ENCODE data around the gene CCDC142. TPM values are rescaled to one million over a fixed set of nuclear protein-coding genes. Genes with fewer than 3 reads are reported as not detected.
"Not testable (repeated sequence)": the region's sequence is repeated elsewhere in the genome, so short reads cannot be mapped to it uniquely, and the experiment has no call there.

CCDC142 gene
- total RNA-seq, 2 donors from 2014 or later: 20.5 to 39.2 TPM

DNA sequence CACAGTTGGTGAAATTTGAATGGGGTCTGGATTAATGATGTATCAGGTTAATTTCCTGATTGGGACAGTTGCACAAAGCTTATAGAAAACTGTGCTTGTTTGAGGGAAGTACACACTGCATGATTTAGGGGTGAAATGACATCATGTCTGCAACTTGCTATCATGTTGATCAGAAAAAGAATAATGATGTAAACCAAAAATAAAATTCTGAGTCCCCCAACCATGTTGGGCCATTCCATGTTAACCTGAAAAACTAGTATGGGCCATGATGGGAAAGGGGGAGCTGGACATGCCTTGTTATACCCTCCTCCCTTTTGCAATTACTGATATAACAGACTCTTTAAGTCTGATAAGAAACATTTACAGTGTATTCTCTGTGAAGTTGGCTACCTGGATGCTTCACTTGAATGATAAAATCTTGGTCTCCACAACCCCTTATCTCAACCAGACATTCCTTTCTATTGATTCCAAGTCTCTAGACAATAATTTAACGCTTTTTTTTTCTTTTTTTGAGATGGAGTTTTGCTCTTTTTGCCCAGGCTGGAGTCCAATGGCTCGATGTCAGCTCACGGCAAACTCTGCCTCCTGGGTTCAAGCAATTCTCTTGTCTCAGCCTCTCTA is 32.1 kb downstream of the CCDC142 start:
- Histone ChIP-seq H3K4me1 (peaks cover 18% of the 10 kb centered on the region), H3K36me3 (replicated peaks in 1 of 2; ENCODE audit: insufficient read depth in 1 of 2, low read depth in 2 of 2) (no peaks in the 10 kb centered on the region), H3K27ac (no peak overlapping the region), H3K4me3 (no peak overlapping the region), H3K27me3 (no peaks in the 10 kb centered on the region), H3K9me3 (no peaks in the 10 kb centered on the region)
- no peak for TF ChIP-seq POLR2A (IDR thresholded peaks at IDR 0.05)
- TF ChIP-seq, protein P1, sequence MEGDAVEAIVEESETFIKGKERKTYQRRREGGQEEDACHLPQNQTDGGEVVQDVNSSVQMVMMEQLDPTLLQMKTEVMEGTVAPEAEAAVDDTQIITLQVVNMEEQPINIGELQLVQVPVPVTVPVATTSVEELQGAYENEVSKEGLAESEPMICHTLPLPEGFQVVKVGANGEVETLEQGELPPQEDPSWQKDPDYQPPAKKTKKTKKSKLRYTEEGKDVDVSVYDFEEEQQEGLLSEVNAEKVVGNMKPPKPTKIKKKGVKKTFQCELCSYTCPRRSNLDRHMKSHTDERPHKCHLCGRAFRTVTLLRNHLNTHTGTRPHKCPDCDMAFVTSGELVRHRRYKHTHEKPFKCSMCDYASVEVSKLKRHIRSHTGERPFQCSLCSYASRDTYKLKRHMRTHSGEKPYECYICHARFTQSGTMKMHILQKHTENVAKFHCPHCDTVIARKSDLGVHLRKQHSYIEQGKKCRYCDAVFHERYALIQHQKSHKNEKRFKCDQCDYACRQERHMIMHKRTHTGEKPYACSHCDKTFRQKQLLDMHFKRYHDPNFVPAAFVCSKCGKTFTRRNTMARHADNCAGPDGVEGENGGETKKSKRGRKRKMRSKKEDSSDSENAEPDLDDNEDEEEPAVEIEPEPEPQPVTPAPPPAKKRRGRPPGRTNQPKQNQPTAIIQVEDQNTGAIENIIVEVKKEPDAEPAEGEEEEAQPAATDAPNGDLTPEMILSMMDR (IDR thresholded peaks at IDR 0.05): no peak
- WGBS, 2 donors: 75 to 80% methylated on average over 3 of the region's 3 CpGs
- no peak for DNase-seq
- intact Hi-C loops (cut with DNase I): no loop called here
- no peak for ATAC-seq

DNA sequence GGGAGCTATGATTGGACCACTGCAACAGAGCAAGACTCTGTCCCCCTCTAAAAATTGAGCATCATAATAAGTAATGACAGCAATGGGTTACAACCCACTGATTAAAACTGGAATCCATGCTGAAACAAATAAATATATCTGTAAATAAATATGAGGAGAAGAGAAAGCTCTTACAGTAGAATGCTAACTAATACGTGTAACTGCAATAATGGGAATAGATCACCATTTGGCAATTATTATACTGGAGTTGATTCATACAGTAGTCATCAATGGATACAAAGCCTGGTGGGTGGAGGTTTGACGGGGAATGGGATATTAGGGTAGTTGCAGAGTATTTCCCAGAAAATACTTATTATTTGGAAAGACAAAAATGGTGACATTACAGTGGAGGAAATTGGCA is 34.0 kb downstream of the CCDC142 start:
- WGBS, 2 donors: 70 to 83% methylated on average over 2 of the region's 2 CpGs
- H3K27me3 ChIP-seq: no peaks in the 10 kb centered on the region

DNA sequence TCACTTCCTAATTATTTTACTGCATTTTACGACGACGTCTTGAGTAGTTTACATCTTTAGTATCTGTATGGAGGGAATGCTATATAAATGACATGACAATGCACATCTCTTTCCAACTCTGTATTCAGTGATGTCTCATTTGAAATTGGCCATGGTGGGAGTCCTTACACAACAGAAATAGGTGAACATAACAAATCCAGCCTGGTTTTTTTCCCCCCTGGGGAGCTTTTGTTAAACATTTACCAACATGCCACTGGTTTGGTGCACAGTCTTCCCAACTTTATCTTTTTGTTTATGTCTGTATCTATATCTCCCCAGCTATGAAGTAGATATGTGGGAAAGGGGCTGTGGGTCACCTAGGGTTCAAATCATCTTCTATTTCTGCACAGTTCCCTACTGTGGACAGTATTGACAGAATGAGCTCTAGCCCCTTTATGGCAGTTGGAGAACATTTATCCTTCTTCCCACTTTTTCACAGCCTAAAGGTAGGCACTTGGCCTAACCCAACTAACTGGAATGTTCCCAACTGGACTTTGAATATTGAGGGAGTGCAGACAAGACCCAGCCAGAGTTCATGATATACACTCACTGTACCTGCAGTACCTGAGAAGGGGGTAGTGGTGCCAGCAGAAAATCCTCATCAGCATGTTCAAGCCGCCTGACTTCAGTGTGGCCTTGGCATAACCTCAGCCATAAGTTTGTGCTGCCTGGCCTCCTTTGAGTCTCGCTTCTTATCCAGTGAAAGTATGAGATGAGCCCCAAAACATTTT is 35.4 kb downstream of the CCDC142 start:
- DNase-seq (peak in 1 of 4 donors; percentile 57), ATAC-seq (peak; percentile 39)
- intact Hi-C loops (cut with DNase I): no loop called here
- TF ChIP-seq, protein P1 (IDR thresholded peaks at IDR 0.05): no peak
- no peak for TF ChIP-seq POLR2A (IDR thresholded peaks at IDR 0.05)
- no peak overlapping the region for H3K4me3 ChIP-seq
- no peaks in the 10 kb centered on the region for H3K36me3 ChIP-seq (replicated peaks in 1 of 2; ENCODE audit: insufficient read depth in 1 of 2, low read depth in 2 of 2)
- peaks cover 11% of the 10 kb centered on the region for H3K4me1 ChIP-seq
- no peaks in the 10 kb centered on the region for H3K27me3 ChIP-seq
- H3K9me3 ChIP-seq: no peaks in the 10 kb centered on the region
- H3K27ac ChIP-seq: peak overlapping the region in 1 of 4 donors; percentile 2
- WGBS, 2 donors: 55 to 57% methylated on average over 4 to 5 of the region's 5 CpGs

More for the DNA sequence above, 34.0 kb downstream of the CCDC142 start:
- no peak for ATAC-seq
- TF ChIP-seq, protein P1 (IDR thresholded peaks at IDR 0.05): no peak
- no peak for TF ChIP-seq POLR2A (IDR thresholded peaks at IDR 0.05)
- Histone ChIP-seq H3K4me1 (peaks cover 7% of the 10 kb centered on the region), H3K27ac (no peak overlapping the region), H3K36me3 (replicated peaks in 1 of 2; ENCODE audit: insufficient read depth in 1 of 2, low read depth in 2 of 2) (no peaks in the 10 kb centered on the region), H3K4me3 (no peak overlapping the region), H3K9me3 (no peaks in the 10 kb centered on the region)
- intact Hi-C loops (cut with DNase I): no loop called here
- DNase-seq: no peak

DNA sequence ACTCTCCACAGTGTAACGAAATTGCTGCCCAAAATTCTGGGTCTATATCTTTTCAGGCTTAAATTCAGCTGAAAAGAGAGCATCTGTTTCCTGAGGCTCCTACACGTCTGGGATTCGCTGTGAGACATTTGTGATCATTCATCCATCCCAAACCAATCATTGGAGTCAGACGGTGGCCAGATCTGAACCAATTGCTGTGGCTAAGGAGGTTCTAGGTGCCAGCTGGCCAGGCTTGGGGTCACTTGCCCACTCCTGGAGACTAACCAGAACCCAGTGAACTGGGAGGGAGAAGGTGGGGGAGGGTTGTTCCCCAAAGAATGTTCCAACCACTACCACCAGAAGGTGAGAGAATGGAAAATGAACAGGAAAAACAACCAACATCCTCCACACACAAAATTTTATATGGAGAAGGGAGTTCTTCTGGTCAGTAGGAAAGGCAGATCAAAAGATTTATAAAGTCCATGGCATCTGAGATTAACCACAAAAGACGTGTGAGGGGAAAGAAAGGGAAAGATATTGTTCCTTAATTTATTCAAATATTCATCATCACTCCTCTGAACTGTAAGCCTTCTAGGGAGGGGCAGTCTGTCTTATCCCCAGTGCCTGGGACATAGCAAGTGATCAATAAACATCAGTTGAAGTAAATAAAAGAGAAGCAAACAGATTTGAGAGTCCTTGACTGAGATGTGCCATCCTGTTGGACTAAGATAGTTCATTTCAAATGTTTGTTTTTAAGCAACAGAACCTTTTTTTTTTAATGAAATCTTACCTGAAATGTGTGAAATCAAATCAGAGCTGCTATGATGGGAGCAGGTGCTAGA is 38.1 kb downstream of the CCDC142 start:
- no peaks in the 10 kb centered on the region for H3K27me3 ChIP-seq
- TF ChIP-seq POLR2A (IDR thresholded peaks at IDR 0.05): no peak
- TF ChIP-seq, protein P1 (IDR thresholded peaks at IDR 0.05): no peak
- no peak overlapping the region for H3K27ac ChIP-seq
- H3K4me3 ChIP-seq: no peak overlapping the region
- H3K4me1 ChIP-seq: peaks cover 18% of the 10 kb centered on the region
- DNase-seq (no peak), ATAC-seq (no peak)
- H3K9me3 ChIP-seq: no peaks in the 10 kb centered on the region
- H3K36me3 ChIP-seq (replicated peaks in 1 of 2; ENCODE audit: insufficient read depth in 1 of 2, low read depth in 2 of 2): no peaks in the 10 kb centered on the region
- intact Hi-C loops (cut with DNase I): no loop called here
- 32 to 46% methylated on average over 4 to 5 of the region's 5 CpGs for WGBS, 2 donors

DNA sequence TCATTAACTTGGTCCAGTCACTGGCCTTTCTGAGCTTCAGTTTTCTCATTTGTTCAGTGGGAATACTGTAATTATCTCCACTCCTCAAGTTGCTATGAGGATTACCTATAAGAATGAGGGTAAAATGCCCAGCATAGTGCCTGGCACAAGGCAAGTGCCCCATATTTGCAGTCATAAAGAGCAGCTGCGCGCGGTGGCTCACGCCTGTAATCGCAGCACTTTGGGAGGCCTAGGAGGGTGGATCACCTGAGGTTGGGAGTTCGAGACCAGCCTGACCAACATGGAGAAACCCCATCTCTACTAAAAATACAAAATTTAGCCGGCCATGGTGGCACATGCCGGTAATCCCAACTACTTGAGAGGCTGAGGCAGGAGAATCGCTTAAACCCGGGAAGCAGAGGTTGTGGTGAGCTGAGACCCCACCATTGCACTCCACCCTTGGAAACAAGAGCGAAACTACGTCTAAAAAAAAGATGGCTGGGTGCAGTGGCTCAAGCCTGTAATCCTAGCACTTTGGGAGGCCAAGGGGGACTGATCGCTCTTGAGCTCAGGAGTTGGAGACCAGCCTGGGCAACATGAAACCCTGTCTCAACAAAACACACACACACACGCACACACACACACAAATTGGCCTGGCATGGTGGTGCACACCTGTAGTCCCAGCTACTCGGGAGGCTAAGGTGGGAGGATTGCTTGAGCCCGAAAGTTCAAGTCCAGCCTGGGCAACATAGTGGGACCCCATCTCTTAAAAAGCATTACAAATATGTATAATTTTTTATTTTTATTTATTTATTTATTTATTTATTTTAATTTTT is 40.1 kb downstream of the CCDC142 start:
- intact Hi-C loops (cut with DNase I); ATAC-seq; H3K9me3 ChIP-seq; DNase-seq; H3K36me3 ChIP-seq (replicated peaks in 1 of 2; ENCODE audit: insufficient read depth in 1 of 2, low read depth in 2 of 2); H3K27me3 ChIP-seq: not testable (repeated sequence)
- Histone ChIP-seq H3K4me1 (peaks cover 37% of the 10 kb centered on the region), H3K27ac (peak overlapping the region; percentile 95 to 98 (median 96)), H3K4me3 (peak overlapping the region in 1 of 2 donors; percentile 26)
- 65 to 73% methylated on average over 16 of the region's 16 CpGs for WGBS, 2 donors

Measured in body of pancreas (tissue), 4 donors.